Forelimb muscle (tissue), 1 donor: ENCODE data around the gene CNGB1. TPM values are rescaled to one million over a fixed set of nuclear protein-coding genes. Genes with fewer than 3 reads are reported as not detected.

Experiments
- DNase-seq: peaks from one replicate; pipeline ENCODE4 v3.0.0-alpha.2; 2013; ENCODE audit warnings: low read depth
- polyA plus RNA-seq: library from polyadenylated mRNA; unstranded; fragments of 120-200 nt; gene quantifications from one replicate; pipeline ENCODE4 v1.2.1, GENCODE V29; 2013; ENCODE audit not compliant: insufficient read length

Gene CNGB1
- polyA plus RNA-seq, 1 donor: 0.03 TPM

DNA sequence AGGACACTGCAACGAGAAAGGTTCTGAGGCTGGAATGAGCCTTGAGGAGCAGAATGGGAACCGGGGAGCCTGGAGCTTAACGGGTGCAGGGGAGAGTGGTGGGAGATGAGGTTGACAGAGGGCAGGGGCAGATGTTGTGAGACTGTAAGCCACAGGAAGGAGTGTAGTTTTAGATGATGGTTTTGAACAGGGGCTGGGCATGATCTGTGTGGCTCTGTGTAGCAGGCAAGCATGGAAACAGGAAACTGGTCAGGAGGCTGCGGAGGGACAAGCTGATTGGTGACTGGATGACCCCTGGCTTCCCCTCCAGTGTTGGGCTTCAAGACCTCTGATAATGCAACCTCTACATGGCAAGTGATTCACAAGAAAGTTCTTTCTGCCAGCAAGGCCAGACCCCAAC is 1.4 kb upstream of the CNGB1 start:
- DNase-seq: no peak

GRCh38 chr16:57971848-57972247 is 920 bp upstream of the CNGB1 start:
- DNase-seq: no peak

- no peak for DNase-seq
These were observed 609 bp downstream of the CNGB1 start for GRCh38 chr16:57970319-57970718.

DNA sequence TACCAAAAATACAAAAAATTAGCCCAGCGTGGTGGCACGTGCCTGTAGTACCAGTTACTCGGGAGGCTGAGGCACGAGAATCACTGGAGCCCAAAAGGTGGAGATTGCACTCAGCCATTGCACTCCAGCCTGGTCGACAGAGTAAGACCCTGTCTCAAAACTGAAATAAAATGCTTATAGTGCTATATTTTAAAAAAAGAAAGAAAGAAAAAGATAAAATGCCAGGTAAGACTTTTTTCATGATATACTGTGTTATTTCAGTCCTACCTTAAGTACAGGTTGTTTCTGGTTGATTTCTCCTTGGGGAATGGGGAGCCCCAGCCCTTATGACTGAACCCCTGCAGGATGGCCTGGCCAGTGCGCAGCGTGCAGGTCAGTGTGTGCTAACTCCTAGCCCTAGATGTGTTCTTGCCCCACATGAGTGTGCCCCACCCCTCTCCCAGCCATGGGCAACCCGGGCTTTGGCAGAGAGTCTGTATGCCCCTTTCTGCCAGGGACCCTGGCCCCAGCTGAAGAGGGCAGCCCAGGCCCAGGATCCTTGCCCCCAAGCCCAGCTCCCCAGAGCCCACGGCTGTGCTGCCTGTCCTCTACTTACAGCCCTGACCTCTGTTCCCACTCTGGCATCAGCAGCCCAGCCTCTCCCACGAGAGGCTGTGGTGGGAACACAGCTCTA is 1.3 kb downstream of the CNGB1 start:
- DNase-seq: no peak

DNA sequence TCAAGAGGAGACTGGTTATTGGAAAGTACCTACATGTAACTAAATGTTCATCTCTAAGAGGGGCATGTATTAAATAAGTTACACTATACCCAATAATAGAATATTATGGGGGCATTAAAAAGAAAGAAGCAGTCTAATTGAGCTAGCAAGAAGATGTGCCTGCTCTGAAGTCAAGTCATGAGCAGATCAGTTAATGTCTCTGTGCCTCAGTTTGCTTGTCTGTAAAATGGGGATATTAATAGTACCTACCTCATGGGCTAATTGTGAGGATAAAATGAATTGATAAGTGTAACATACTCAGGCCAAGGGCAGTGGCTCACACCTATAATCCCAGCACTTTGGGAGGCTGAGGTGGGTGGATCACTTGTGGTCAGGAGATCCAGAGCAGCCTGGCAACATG is 3.0 kb downstream of the CNGB1 start:
- DNase-seq: no peak

GRCh38 chr16:57966986-57967385 is 3.9 kb downstream of the CNGB1 start:
- no peak for DNase-seq

DNA sequence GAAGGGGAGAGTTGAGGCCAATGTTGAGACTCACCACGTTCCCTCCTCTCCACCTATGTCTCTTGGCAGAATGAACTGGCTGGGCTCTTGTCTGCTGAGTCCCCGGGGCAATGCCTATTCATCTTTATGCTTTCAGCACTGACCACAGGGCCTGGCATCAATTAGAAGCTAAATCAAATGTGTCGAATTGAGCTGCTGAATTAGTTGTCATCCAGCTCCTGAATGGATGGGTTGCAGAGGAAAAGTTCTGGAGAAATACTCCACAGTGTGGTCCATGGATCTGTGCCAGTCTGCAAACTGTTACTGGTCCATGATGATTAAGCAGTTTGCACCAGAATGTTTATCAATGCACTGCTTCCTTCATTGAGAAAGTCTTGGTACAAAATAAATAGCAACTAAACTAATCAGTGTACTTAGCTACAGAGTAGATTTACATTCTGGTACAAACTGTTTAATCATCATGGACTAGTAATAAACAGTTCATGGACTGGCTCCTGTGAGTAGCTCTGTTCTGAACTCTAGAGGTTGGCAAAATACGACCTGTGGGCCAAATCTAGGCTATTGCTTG is 4.6 kb downstream of the CNGB1 start:
- no peak for DNase-seq

GRCh38 chr16:57964157-57964700 is 6.7 kb downstream of the CNGB1 start:
- DNase-seq: no peak

- DNase-seq: no peak
These were observed 8.2 kb downstream of the CNGB1 start for GRCh38 chr16:57962756-57963155.

DNA sequence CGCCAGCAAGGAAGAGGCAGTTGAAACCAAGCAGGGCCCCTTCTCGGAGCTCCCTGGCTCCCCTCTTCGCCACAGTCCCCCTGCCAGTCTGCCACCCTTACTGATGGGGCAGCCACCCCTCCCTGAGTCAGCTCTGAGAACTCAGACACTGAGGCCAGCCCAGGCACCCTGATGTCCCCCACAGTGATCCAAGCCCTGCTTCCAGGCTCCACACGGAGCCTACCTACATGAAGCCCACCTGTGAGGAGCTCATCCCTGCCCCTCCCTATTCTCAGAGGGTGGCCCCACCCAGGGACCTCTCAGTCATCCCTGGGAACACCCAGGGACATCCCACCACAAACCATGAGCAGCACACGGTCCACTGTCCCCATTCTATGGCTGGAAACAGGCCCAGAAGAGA is 8.9 kb downstream of the CNGB1 start:
- DNase-seq: no peak

- no peak for DNase-seq
These were observed 9.4 kb downstream of the CNGB1 start for GRCh38 chr16:57961538-57961937.

DNA sequence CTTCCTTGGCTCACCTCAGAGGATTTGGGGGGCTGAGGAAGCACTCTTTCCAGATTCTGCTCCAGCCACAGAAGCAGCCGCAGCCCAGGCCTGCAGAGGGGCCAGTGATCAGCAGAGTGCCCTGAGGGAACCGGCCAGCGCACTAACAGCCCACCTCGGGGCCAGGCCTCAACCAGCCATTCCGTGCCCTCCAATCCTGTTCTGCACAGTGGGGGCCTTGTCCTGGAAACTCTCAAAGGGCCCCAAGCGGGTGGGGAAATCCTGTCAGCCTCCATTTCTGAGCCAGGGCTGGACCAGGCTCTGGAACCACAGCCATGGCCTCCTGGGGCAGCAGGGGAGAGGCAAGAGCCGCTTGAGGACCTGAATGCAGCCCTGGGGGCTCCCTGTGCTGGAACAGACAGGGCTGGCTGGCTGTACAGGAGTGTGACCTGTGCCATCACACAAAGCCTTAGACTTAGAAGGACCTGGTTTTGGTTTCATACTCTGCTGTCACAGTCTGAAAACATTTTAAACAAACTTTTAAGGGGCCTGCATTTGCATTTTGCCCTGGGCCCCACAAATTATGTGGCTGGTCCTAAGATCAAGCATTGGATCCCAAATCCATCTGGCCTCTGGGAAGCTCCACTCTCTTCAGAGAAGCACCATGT is 10.0 kb downstream of the CNGB1 start:
- DNase-seq: no peak

DNA sequence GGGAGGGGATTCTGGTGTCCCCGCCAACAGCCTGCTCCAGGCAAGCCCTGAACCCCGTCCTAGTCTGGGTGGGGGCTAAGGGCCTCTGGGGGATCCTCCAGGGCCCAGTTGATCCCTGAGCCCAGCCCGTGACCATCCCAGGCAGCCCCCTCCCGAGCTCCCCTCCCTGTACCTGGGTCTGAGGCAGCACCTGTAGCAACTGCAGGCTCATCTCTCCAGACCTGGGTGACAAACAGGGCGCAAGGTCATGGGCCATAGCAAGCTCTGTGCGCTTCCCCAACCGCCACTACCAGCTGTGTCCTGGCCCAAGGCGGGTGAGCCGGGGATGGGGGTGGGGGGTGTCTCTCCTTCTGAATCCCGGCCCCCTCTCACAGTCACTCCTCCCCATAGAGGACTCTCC is 10.6 kb downstream of the CNGB1 start:
- no peak for DNase-seq

DNA sequence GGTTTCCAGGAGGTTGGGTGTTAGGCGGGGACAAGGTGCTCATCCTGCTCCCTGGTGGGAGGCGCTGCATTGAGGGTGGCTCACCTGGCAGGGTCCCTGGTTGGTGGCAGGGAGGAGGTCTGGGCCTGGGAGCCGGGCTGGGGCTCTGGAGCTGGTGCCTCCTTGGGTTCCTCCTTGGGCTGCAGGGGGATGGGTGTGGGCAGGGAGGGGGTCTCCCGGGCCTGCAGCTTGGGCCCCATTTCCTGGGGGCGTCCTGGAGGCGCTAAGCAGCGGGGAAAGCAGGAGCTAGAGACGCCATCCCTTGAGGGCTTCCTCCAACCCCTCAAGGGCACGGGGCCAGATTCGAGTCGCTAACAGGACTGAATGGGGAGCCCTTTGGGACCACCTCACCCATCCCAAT is 11.1 kb downstream of the CNGB1 start:
- DNase-seq: no peak

GRCh38 chr16:57959121-57959520 is 11.8 kb downstream of the CNGB1 start:
- DNase-seq: no peak

- DNase-seq: no peak
These were observed 12.4 kb downstream of the CNGB1 start for GRCh38 chr16:57958544-57958943.

DNA sequence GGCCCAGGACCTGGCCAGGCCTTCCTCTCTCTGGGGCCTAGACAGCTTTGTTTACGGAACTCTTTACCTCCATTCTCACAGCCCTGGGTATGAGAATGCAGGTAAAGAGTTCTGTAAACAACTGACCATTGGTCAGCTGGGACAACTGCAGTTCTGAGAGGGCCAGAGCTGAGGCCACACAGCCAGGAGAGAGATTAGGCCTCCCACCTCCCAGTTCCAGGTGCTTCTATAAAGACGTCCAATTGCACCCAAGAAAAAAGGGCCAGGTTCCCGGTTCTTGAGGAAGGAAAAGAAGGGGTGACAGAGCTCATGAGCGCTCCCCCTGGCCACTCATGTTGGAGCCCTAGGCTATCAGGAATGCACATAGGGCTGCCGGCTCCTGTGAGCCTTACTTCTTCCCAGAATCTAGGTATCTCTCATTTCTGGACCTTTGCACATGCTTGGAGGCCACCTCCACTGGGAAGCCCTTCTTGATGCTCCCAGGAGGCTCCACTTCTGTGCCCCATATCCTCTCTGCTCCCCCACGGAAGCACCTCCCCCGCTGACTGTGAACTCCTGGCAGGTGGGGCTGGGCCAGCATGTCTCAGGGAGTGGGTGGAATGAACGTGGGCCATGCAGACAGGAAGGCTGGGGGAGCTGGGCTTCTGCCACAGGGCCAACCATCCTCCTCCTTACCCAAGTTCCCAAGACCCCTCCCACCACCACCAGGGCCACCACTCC is 13.1 kb downstream of the CNGB1 start:
- no peak for DNase-seq

GRCh38 chr16:57956924-57957672 is 13.8 kb downstream of the CNGB1 start:
- no peak for DNase-seq

- DNase-seq: no peak
These were observed 14.6 kb downstream of the CNGB1 start for GRCh38 chr16:57956270-57956808.

GRCh38 chr16:57955572-57956188 is 15.2 kb downstream of the CNGB1 start:
- no peak for DNase-seq

GRCh38 chr16:57953857-57954256 is 17.1 kb downstream of the CNGB1 start:
- DNase-seq: no peak
